Right atrium auricular region (tissue), 2 donors: ENCODE measurements around the gene INPP4B. TPM values are rescaled to one million over a fixed set of nuclear protein-coding genes. Genes with fewer than 3 reads are reported as not detected.

Experiments used
- DNase-seq: peaks from one replicate; pipeline ENCODE4 v3.0.0-alpha.2; 2019; ENCODE audit warnings: low spot score
- H3K27ac ChIP-seq, 2 donors: fragments of 200-600 bp; sonication (generic); 1 replicate in 1 of 2; 2 replicates in 1 of 2; pipeline ENCODE4 v1.5.1; 2016 to 2019
- H3K27me3 ChIP-seq, 2 donors: fragments of 200-600 bp; sonication (generic); one replicate each; pipeline versions ENCODE4 v1.5.1 to v1.6.0; 2017 to 2019
- H3K36me3 ChIP-seq: fragments of 200-600 bp; sonication (generic); one replicate; pipeline ENCODE4 v1.5.1; 2016
- H3K4me1 ChIP-seq, 2 donors: fragments of 200-600 bp; sonication (generic); one replicate each; pipeline versions ENCODE4 v1.5.1 to v1.6.0; 2017 to 2019
- H3K4me3 ChIP-seq, 2 donors: fragments of 200-600 bp; sonication (generic); 1 replicate in 1 of 2; 2 replicates in 1 of 2; pipeline ENCODE4 v1.5.1; 2017 to 2019; ENCODE audit warnings: mild to moderate bottlenecking in 1 of 2, moderate library complexity in 1 of 2
- H3K9me3 ChIP-seq, 2 donors: fragments of 200-600 bp; sonication (generic); one replicate each; pipeline ENCODE4 v1.5.1; 2019
- CTCF ChIP-seq, 2 donors: fragments of 200-600 bp; sonication (generic); IDR thresholded peaks; one replicate each; pipeline ENCODE4 v1.5.1; 2019; ENCODE audit warnings: antibody characterized with exemption in 2 of 2
- total RNA-seq, 2 donors: library from RNA; depleted of rRNA; stranded (reverse); fragments of >200 nt; gene quantifications; one replicate each; pipeline ENCODE4 v1.1.0, GENCODE V29; 2016

Gene INPP4B
- total RNA-seq, 2 donors from 2014 or later, result 14.8 to 15.3 TPM

GRCh38 chr4:142703694-142704309 lies 142.3 kb downstream of the INPP4B start:
- no peak overlapping the region for H3K4me3 ChIP-seq
- no peak for TF ChIP-seq CTCF (IDR thresholded peaks at IDR 0.05)
- H3K27me3 ChIP-seq, result no peaks in the 10 kb centered on the region
- DNase-seq, result no peak
- H3K9me3 ChIP-seq, result no peaks in the 10 kb centered on the region
- no peak overlapping the region for H3K27ac ChIP-seq
- no peaks in the 10 kb centered on the region for H3K4me1 ChIP-seq
- no peaks in the 10 kb centered on the region for H3K36me3 ChIP-seq

GRCh38 chr4:142701017-142701416 lies 145.1 kb downstream of the INPP4B start:
- Histone ChIP-seq H3K27ac (no peak overlapping the region), H3K9me3 (no peaks in the 10 kb centered on the region), H3K4me3 (no peak overlapping the region), H3K27me3 (no peaks in the 10 kb centered on the region), H3K4me1 (peaks cover 0 to 10% of the 10 kb centered on the region in 2 donors), H3K36me3 (no peaks in the 10 kb centered on the region)
- no peak for TF ChIP-seq CTCF (IDR thresholded peaks at IDR 0.05)
- DNase-seq, result no peak

- TF ChIP-seq CTCF (IDR thresholded peaks at IDR 0.05), result no peak
- Histone ChIP-seq H3K36me3 (no peaks in the 10 kb centered on the region), H3K4me3 (no peak overlapping the region), H3K27ac (no peak overlapping the region), H3K27me3 (no peaks in the 10 kb centered on the region), H3K4me1 (peaks cover 0 to 11% of the 10 kb centered on the region in 2 donors), H3K9me3 (no peaks in the 10 kb centered on the region)
- no peak for DNase-seq
Measured at GRCh38 chr4:142700531-142700930, 145.6 kb downstream of the INPP4B start.

- DNase-seq, result no peak
Measured at GRCh38 chr4:142698552-142698951, 147.5 kb downstream of the INPP4B start.

GRCh38 chr4:142697928-142698327 lies 148.2 kb downstream of the INPP4B start:
- no peak overlapping the region for H3K27ac ChIP-seq
- H3K4me1 ChIP-seq, result peaks cover 0 to 11% of the 10 kb centered on the region in 2 donors
- no peak for TF ChIP-seq CTCF (IDR thresholded peaks at IDR 0.05)
- no peak overlapping the region for H3K4me3 ChIP-seq
- H3K27me3 ChIP-seq, result no peaks in the 10 kb centered on the region
- no peak for DNase-seq
- H3K36me3 ChIP-seq, result no peaks in the 10 kb centered on the region
- H3K9me3 ChIP-seq, result no peaks in the 10 kb centered on the region

More at GRCh38 chr4:142698552-142698951, 147.5 kb downstream of the INPP4B start:
- H3K4me3 ChIP-seq, result no peak overlapping the region
- H3K36me3 ChIP-seq, result no peaks in the 10 kb centered on the region
- H3K27ac ChIP-seq, result no peak overlapping the region
- peaks cover 0 to 11% of the 10 kb centered on the region in 2 donors for H3K4me1 ChIP-seq
- TF ChIP-seq CTCF (IDR thresholded peaks at IDR 0.05), result no peak
- H3K9me3 ChIP-seq, result no peaks in the 10 kb centered on the region
- no peaks in the 10 kb centered on the region for H3K27me3 ChIP-seq

GRCh38 chr4:142697320-142697719 lies 148.8 kb downstream of the INPP4B start:
- no peak overlapping the region for H3K27ac ChIP-seq
- TF ChIP-seq CTCF (IDR thresholded peaks at IDR 0.05), result no peak

More at GRCh38 chr4:142697320-142697719, 148.8 kb downstream of the INPP4B start:
- H3K27me3 ChIP-seq, result no peaks in the 10 kb centered on the region
- H3K36me3 ChIP-seq, result no peaks in the 10 kb centered on the region
- peaks cover 0 to 11% of the 10 kb centered on the region in 2 donors for H3K4me1 ChIP-seq
- DNase-seq, result no peak
- no peaks in the 10 kb centered on the region for H3K9me3 ChIP-seq
- no peak overlapping the region for H3K4me3 ChIP-seq
